ENCODE measurements around the gene CILP.
"Not testable (repeated sequence)": the region's sequence is repeated elsewhere in the genome, so short reads cannot be mapped to it uniquely, and the experiment has no call there.

Gene CILP

DNA sequence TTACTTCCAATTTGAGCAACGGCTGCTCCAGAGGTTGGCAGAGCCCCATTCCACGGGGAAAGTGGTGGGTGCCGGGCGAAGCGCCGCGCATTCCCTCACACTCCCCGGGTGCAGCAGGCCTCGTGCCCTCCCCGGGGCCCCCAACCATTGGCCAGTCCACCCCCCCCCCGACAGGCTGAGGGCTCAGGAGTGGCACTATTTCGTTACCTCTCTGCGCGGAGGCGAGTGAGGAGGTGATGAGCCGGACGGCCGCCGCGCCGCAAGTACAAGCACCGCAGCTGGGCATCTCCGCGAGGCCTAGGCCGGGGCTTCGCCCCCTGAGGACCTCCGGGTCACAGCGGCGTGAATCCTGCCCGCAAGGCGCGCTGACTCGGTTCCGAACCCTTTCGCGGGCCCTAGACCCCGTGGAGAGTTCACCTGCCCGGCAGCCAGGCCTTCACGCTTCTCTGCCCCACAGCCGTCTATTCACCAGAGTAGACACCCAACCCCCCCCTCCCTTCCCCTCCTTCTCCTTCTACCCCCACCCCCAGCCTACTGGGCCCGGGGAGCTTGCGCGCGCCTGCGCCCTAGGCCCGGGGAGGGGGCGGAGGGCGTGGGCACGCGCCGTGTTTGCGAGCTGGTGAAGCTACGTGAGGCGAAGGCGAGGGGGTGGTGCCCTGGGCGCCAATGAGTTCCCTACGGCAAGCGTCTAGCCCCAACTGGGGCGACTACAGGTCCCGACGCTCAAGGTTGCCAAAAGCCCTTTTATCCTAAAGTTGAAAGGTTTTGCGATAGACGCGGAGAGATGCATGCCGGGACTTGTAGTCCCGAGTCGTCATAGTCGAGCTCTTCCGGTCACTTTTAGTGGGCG is 26.2 kb downstream of the CILP start, which contains the start of gene CLPX:
TSS of gene CLPX (minus strand) at position 475 of the 850 bp plus-strand sequence. CDS start at position 286, 189 bp downstream.
- Histone ChIP-seq H3K9me3 (ENCODE audit: control insufficient read depth, low read depth, low read length) (no peaks in the 10 kb centered on the region), H3K27ac (ENCODE audit: low read length) (peak within 1 kb of the TSS; percentile 64), H3K4me3 (ENCODE audit: low read length) (peak within 1 kb of the TSS; percentile 88), H3K9ac (ENCODE audit: low read length) (peak within 1 kb of the TSS; percentile 87), H3K4me1 (ENCODE audit: control insufficient read depth, low read depth, low read length) (peaks cover 7% of the 10 kb centered on the region), H3K27me3 (ENCODE audit: control insufficient read depth, insufficient read depth, low read length) (no peaks in the 10 kb centered on the region), H3K36me3 (ENCODE audit: control insufficient read depth, low read depth, low read length) (peaks cover 2% of the 10 kb centered on the region)

DNA sequence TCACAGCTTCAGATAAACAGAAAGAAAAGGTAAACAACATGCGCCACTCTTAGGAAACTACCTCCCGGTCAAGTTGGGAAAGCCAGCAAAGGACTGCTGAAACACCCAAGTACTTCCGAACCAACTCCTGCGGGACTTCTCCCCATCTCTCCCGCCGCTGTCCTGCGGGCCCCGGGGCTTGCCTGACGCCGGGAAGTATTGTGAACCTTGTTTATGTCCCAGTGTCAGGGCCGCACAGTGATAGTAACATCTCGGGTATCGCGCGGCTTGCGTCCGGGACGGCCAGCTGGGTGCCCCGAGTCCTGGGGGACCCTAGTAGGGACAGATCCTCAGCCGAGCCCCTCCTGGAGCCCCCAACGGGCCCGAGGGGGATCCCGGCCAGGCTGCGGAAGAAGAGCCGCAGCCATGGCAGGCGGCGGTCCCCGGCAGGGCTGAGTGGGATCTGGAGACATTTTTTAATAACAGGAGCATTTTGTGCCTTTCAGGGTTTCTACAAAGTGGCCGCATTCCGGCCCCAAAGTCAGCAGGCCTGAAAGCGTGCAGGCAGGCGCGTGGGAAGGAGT is 26.9 kb downstream of the CILP start:
- Histone ChIP-seq H3K9ac (ENCODE audit: low read length) (peak overlapping the region; percentile 87), H3K4me3 (ENCODE audit: low read length) (peak overlapping the region; percentile 88), H3K36me3 (ENCODE audit: control insufficient read depth, low read depth, low read length) (peaks cover 6% of the 10 kb centered on the region), H3K27ac (ENCODE audit: low read length) (peak overlapping the region; percentile 64), H3K27me3 (ENCODE audit: control insufficient read depth, insufficient read depth, low read length) (no peaks in the 10 kb centered on the region), H3K9me3 (ENCODE audit: control insufficient read depth, low read depth, low read length) (no peaks in the 10 kb centered on the region), H3K4me1 (ENCODE audit: control insufficient read depth, low read depth, low read length) (peaks cover 7% of the 10 kb centered on the region)

DNA sequence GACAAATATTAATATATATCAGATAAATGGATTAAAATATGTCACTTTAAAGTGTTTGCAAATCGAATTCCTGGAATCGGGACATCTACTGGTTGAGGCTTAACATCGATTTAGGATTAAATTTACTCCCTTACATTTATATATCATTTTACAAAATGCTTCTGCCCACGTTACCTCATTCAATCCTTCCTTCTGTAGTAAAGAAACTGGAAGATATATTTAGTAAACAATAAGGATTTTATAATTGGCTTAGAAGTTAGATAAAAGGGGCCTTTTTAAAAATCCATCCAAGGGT is 27.5 kb downstream of the CILP start:
- Histone ChIP-seq H3K4me3 (ENCODE audit: low read length) (peak overlapping the region; percentile 88), H3K9ac (ENCODE audit: low read length) (peak overlapping the region; percentile 87), H3K27ac (ENCODE audit: low read length) (no peak overlapping the region), H3K27me3 (ENCODE audit: control insufficient read depth, insufficient read depth, low read length) (no peaks in the 10 kb centered on the region), H3K4me1 (ENCODE audit: control insufficient read depth, low read depth, low read length) (peaks cover 7% of the 10 kb centered on the region), H3K9me3 (ENCODE audit: control insufficient read depth, low read depth, low read length) (no peaks in the 10 kb centered on the region), H3K36me3 (ENCODE audit: control insufficient read depth, low read depth, low read length) (peaks cover 11% of the 10 kb centered on the region)

DNA sequence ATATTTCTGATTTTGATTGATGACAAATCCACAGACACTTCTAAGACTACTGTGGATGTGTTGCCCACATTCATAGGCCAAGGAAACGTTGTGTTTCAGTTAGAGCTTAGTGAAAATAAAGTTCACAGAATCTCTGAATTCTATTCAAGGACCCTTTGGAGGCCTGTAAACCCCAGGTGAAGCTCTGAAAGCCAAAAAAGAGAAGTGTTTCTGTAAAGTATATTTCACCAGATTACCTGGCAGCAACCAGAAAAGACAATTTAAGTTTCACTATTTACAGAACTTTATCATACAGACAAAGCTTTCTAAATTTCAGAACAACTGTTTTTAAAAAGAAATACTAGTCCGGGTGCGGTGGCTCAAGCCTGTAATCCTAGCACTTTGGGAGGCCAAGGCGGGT is 28.7 kb downstream of the CILP start:
- Histone ChIP-seq H3K27ac (ENCODE audit: low read length) (no peak overlapping the region), H3K27me3 (ENCODE audit: control insufficient read depth, insufficient read depth, low read length) (no peaks in the 10 kb centered on the region), H3K9ac (ENCODE audit: low read length) (no peak overlapping the region), H3K4me3 (ENCODE audit: low read length) (no peak overlapping the region), H3K4me1 (ENCODE audit: control insufficient read depth, low read depth, low read length) (peaks cover 7% of the 10 kb centered on the region), H3K36me3 (ENCODE audit: control insufficient read depth, low read depth, low read length) (peaks cover 23% of the 10 kb centered on the region), H3K9me3 (ENCODE audit: control insufficient read depth, low read depth, low read length) (no peaks in the 10 kb centered on the region)

DNA sequence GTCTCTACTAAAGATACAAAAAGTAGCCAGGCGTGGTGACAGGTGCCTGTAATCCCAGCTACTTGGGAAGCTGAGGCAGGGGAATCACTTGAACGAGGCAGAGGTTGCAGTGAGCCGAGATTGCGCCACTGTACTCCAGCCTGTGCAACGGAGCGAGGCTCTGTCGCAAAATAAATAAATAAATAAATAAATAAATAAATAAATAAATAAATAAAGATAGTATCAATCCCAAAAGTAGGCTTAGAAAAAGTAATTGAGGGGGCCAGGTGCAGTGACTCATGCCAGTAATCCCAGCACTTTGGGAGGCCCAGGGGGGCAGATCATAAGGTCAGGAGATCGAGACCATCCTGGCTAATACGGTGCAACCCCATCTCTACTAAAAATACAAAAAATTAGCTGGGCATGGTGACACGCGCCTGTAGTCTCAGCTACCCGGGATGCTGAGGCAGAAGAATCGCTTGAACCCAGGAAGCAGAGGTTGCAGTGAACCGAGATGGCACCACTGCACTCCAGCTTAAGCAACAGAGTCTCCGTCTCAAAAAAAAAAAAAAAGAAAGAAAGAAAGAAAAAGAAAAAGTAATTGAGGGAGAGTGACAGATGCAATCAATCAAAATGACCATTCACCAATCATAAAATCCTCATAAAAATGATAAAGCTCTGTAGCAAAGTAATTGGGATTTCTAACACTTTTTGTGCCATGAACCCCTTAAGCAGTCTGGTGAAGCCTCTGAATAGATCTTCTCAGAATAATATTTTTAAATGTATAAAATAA is 29.5 kb downstream of the CILP start:
- H3K27me3 ChIP-seq (ENCODE audit: control insufficient read depth, insufficient read depth, low read length); H3K9me3 ChIP-seq (ENCODE audit: control insufficient read depth, low read depth, low read length); H3K4me3 ChIP-seq (ENCODE audit: low read length); H3K9ac ChIP-seq (ENCODE audit: low read length); H3K4me1 ChIP-seq (ENCODE audit: control insufficient read depth, low read depth, low read length); H3K27ac ChIP-seq (ENCODE audit: low read length): not testable (repeated sequence)
- peaks cover 30% of the 10 kb centered on the region for H3K36me3 ChIP-seq (ENCODE audit: control insufficient read depth, low read depth, low read length)

DNA sequence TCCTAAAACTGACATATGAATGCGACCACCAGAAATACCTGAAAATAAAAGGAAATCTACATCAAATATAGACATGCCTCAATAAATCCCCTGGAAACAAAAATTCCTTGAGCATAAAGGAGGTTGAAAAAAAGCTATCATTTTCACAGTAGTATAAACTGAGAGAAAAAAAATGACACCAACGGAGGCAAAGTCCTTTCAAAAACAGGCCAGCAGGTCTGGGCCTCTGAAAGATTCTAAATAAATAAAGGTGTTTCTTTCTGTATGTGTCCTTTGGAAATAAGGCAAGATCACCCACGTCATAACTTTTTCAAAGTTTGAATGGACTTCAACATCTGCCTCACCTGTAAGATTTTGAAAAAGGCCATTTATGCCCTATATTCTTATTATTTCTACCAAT is 31.1 kb downstream of the CILP start:
- Histone ChIP-seq H3K9ac (ENCODE audit: low read length) (no peak overlapping the region), H3K4me3 (ENCODE audit: low read length) (no peak overlapping the region), H3K27me3 (ENCODE audit: control insufficient read depth, insufficient read depth, low read length) (no peaks in the 10 kb centered on the region), H3K9me3 (ENCODE audit: control insufficient read depth, low read depth, low read length) (no peaks in the 10 kb centered on the region), H3K36me3 (ENCODE audit: control insufficient read depth, low read depth, low read length) (peaks cover 37% of the 10 kb centered on the region), H3K4me1 (ENCODE audit: control insufficient read depth, low read depth, low read length) (peaks cover 4% of the 10 kb centered on the region), H3K27ac (ENCODE audit: low read length) (no peak overlapping the region)

DNA sequence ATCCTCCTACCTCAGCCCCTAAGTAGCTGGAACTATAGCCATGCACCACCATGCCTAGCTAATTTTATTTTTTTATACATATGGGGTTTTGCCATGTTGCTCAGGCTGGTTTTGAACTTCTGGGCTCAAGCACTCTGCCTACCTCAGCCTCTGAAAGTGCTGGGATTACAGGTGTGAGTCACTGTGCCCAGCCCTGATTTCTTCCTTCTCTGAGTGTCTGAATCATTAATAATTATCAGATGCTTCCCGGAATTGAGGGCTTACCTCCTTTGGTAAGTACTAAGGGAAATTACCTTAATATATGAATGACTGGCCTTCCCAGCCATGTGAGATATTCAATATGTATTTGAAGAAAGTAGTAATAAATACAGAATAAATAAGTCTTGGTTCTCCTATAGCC is 33.4 kb downstream of the CILP start:
- no peak overlapping the region for H3K27ac ChIP-seq (ENCODE audit: low read length)
- H3K36me3 ChIP-seq (ENCODE audit: control insufficient read depth, low read depth, low read length): peaks cover 41% of the 10 kb centered on the region
- no peaks in the 10 kb centered on the region for H3K27me3 ChIP-seq (ENCODE audit: control insufficient read depth, insufficient read depth, low read length)
- no peak overlapping the region for H3K9ac ChIP-seq (ENCODE audit: low read length)
- no peak overlapping the region for H3K4me3 ChIP-seq (ENCODE audit: low read length)
- no peaks in the 10 kb centered on the region for H3K9me3 ChIP-seq (ENCODE audit: control insufficient read depth, low read depth, low read length)
- H3K4me1 ChIP-seq (ENCODE audit: control insufficient read depth, low read depth, low read length): no peaks in the 10 kb centered on the region

DNA sequence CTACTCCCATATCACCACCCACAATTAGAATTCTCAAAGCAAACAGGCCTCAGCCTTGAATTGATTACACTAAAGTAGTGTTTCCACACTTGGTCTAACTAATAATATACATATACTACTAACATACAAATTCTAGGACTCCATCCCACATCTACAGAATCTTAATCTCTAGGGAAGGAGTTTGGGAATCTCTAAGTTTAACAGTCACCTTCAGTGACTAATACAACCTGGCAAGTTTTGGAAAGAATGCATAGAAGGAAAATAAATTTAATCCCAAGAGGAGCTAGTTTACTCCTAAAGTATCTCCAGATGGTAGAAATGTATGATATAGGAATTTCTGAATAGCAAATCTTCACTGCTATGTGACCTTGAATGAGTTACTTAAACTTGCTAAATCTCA is 35.2 kb downstream of the CILP start:
- Histone ChIP-seq H3K4me1 (ENCODE audit: control insufficient read depth, low read depth, low read length) (no peaks in the 10 kb centered on the region), H3K27ac (ENCODE audit: low read length) (no peak overlapping the region), H3K4me3 (ENCODE audit: low read length) (no peak overlapping the region), H3K9me3 (ENCODE audit: control insufficient read depth, low read depth, low read length) (no peaks in the 10 kb centered on the region), H3K9ac (ENCODE audit: low read length) (no peak overlapping the region), H3K27me3 (ENCODE audit: control insufficient read depth, insufficient read depth, low read length) (no peaks in the 10 kb centered on the region), H3K36me3 (ENCODE audit: control insufficient read depth, low read depth, low read length) (peaks cover 39% of the 10 kb centered on the region)

DNA sequence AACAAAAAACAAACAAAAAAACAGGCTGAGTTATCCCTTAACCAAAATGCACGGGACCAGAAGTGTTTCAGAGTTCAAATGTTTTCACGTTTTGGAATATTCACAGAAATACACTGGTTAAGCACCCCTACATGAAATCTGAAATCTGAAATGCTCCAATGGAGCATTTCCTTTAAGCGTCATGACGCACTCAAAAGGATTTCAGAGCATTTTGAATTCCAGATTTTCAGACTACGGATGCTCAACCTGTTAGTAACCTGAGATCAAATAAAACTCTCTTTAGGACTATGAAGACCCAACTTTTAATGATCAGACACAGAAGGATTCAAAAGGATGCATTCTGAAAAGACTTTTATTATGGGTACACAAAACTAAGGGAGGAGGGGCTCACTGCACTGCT is 35.8 kb downstream of the CILP start:
- H3K27me3 ChIP-seq (ENCODE audit: control insufficient read depth, insufficient read depth, low read length): no peaks in the 10 kb centered on the region
- H3K27ac ChIP-seq (ENCODE audit: low read length): no peak overlapping the region
- no peaks in the 10 kb centered on the region for H3K4me1 ChIP-seq (ENCODE audit: control insufficient read depth, low read depth, low read length)
- no peaks in the 10 kb centered on the region for H3K9me3 ChIP-seq (ENCODE audit: control insufficient read depth, low read depth, low read length)
- peaks cover 39% of the 10 kb centered on the region for H3K36me3 ChIP-seq (ENCODE audit: control insufficient read depth, low read depth, low read length)
- no peak overlapping the region for H3K4me3 ChIP-seq (ENCODE audit: low read length)
- H3K9ac ChIP-seq (ENCODE audit: low read length): no peak overlapping the region

DNA sequence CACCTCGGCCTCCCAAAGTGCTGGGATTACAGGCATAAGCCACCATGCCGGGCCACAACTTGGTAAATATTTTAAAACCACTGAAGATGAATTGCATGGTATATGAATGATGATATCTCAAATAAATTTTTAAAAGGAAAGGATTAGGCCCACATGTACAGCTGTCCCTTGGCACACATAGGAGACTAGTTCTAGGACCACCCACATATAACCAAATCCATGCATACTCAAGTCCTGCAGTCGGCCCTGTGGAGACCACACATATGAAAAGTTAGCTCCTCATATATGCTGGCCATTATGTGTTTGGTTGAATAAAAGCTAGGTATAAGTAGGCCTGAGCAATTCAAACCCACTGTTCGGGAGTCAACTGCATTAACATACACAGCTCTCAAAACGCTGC is 36.8 kb downstream of the CILP start:
- H3K27me3 ChIP-seq (ENCODE audit: control insufficient read depth, insufficient read depth, low read length): no peaks in the 10 kb centered on the region
- no peaks in the 10 kb centered on the region for H3K4me1 ChIP-seq (ENCODE audit: control insufficient read depth, low read depth, low read length)
- H3K9ac ChIP-seq (ENCODE audit: low read length): no peak overlapping the region
- peaks cover 36% of the 10 kb centered on the region for H3K36me3 ChIP-seq (ENCODE audit: control insufficient read depth, low read depth, low read length)
- no peak overlapping the region for H3K4me3 ChIP-seq (ENCODE audit: low read length)
- H3K9me3 ChIP-seq (ENCODE audit: control insufficient read depth, low read depth, low read length): no peaks in the 10 kb centered on the region
- no peak overlapping the region for H3K27ac ChIP-seq (ENCODE audit: low read length)

DNA sequence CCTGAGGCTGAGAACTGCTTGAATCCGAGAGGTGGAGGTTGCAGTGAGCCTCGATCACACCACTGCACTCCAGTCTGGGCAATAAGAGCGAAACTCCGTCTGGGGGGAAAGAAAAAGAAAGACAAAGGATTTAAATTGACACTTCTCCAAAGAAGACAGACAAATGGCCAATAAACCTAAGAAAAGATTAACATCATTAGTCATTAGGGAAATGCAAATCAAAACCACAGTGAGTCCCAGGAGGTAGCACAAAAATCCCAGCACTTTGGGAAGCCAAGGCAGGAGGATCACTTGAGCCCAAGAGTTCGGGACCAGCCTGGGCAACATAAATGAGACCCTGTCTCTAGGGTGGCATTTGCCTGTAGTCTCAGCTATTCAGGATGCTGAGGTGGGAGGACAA is 38.7 kb downstream of the CILP start:
- H3K9ac ChIP-seq (ENCODE audit: low read length): no peak overlapping the region

More for the DNA sequence above, 38.7 kb downstream of the CILP start:
- H3K4me1 ChIP-seq (ENCODE audit: control insufficient read depth, low read depth, low read length): no peaks in the 10 kb centered on the region
- no peaks in the 10 kb centered on the region for H3K27me3 ChIP-seq (ENCODE audit: control insufficient read depth, insufficient read depth, low read length)
- no peak overlapping the region for H3K27ac ChIP-seq (ENCODE audit: low read length)
- peaks cover 18% of the 10 kb centered on the region for H3K36me3 ChIP-seq (ENCODE audit: control insufficient read depth, low read depth, low read length)
- no peaks in the 10 kb centered on the region for H3K9me3 ChIP-seq (ENCODE audit: control insufficient read depth, low read depth, low read length)
- H3K4me3 ChIP-seq (ENCODE audit: low read length): no peak overlapping the region

All from iPS-18a (cell line).